Fibroblast of gingiva (primary cell): Measurements from ENCODE around the gene HOOK1.

Experiments
- DNase-seq: peaks from one replicate; pipeline ENCODE4 v3.0.0-alpha.2; 2011; ENCODE audit warnings: low read depth

The HOOK1 gene

GRCh38 chr1:59814901-59815825, at the start of gene HOOK1:
HOOK1 (plus strand) TSS chr1:59814949; CDS start chr1:59815118, 169 bp downstream.
- DNase-seq = no peak

- no peak for DNase-seq
These were observed 49.6 kb upstream of the HOOK1 start for GRCh38 chr1:59765011-59765730.

- no peak for DNase-seq
These were observed 48.4 kb upstream of the HOOK1 start for GRCh38 chr1:59766227-59766855.

- no peak for DNase-seq
These were observed 47.6 kb upstream of the HOOK1 start for GRCh38 chr1:59767119-59767518.

GRCh38 chr1:59768792-59769735, 45.7 kb upstream of the HOOK1 start:
- no peak for DNase-seq

GRCh38 chr1:59769736-59770095, 45.0 kb upstream of the HOOK1 start:
- DNase-seq = no peak

GRCh38 chr1:59771361-59771760, 43.4 kb upstream of the HOOK1 start:
- DNase-seq = no peak

- DNase-seq = no peak
These were observed 39.3 kb upstream of the HOOK1 start for GRCh38 chr1:59775480-59775879.

GRCh38 chr1:59776960-59777852, 37.5 kb upstream of the HOOK1 start:
- no peak for DNase-seq

GRCh38 chr1:59779949-59780348, 34.8 kb upstream of the HOOK1 start:
- DNase-seq = no peak

GRCh38 chr1:59788825-59789224, 25.9 kb upstream of the HOOK1 start:
- no peak for DNase-seq

- DNase-seq = no peak
These were observed 16.1 kb upstream of the HOOK1 start for GRCh38 chr1:59798600-59798999.

GRCh38 chr1:59803458-59804038, 11.2 kb upstream of the HOOK1 start:
- DNase-seq = no peak

GRCh38 chr1:59804301-59804700, 10.4 kb upstream of the HOOK1 start:
- DNase-seq = no peak

- no peak for DNase-seq
These were observed 9.2 kb upstream of the HOOK1 start for GRCh38 chr1:59805554-59805953.

GRCh38 chr1:59814180-59814900, 409 bp upstream of the HOOK1 start:
- DNase-seq = no peak

GRCh38 chr1:59815892-59816291, 1.1 kb downstream of the HOOK1 start:
- DNase-seq = no peak

GRCh38 chr1:59816318-59816878, 1.6 kb downstream of the HOOK1 start:
- DNase-seq = no peak
